Ovary (tissue), 9 donors: ENCODE results near the gene FLACC1. TPM values are rescaled to one million over a fixed set of nuclear protein-coding genes. Genes with fewer than 3 reads are reported as not detected.

Source experiments
- DNase-seq, 5 donors: peaks; one replicate each; pipeline ENCODE4 v3.0.0-alpha.2; 2019 to 2020
- H3K27ac ChIP-seq, 2 donors: fragments of 200-600 bp; one replicate each; pipeline versions ENCODE4 v1.5.1 to v1.8.0; 2019 to 2022
- H3K27me3 ChIP-seq: fragments of 200-600 bp; one replicate; pipeline ENCODE4 v1.8.0; 2022
- H3K36me3 ChIP-seq: fragments of 200-600 bp; sonication (generic); one replicate; pipeline ENCODE4 v1.5.1; 2019
- H3K4me1 ChIP-seq: one replicate; pipeline ENCODE4 v1.8.1; 2013; ENCODE audit warnings: mild to moderate bottlenecking, moderate library complexity; ENCODE audit not compliant: insufficient read depth
- H3K4me3 ChIP-seq: fragments of 200-600 bp; sonication (generic); one replicate; pipeline ENCODE4 v1.5.1; 2017
- H3K9me3 ChIP-seq, 2 donors: fragments of 200-600 bp in 1 of 2; sonication (generic) in 1 of 2; one replicate each; pipeline versions ENCODE4 v1.5.1 to v1.8.1; 2013 to 2019; ENCODE audit warnings: mild to moderate bottlenecking in 1 of 2, moderate library complexity in 1 of 2
- CTCF ChIP-seq, 3 donors: fragments of 450-650 bp in 2 of 3; fragments of 200-600 bp in 1 of 3; IDR thresholded peaks; one replicate each; pipeline versions ENCODE4 v1.5.1 to v1.8.0; 2016 to 2022; ENCODE audit warnings: antibody characterized with exemption in 3 of 3, mild to moderate bottlenecking in 1 of 3
- EP300 ChIP-seq: sonication (generic); formaldehyde crosslinking; IDR thresholded peaks from one replicate; pipeline ENCODE4 v1.6.1; 2017; ENCODE audit warnings: antibody characterized with exemption
- POLR2A ChIP-seq: fragments of 450-650 bp; IDR thresholded peaks from one replicate; pipeline ENCODE4 v1.6.1; 2017; ENCODE audit warnings: antibody characterized with exemption, mild to moderate bottlenecking, moderate library complexity
- WGBS, 3 donors: extraction: QIAGEN DNeasy Blood & Tissue Kit in 1 of 3; methylation state at CpG; one replicate each; pipeline versions ENCODE4 v1.1.5 to v1.1.7; 2013 to 2017; 5-methylcytosine and 5-hydroxymethylcytosine counted together
- intact Hi-C, 4 donors: fragments of 100-400 bp; cut with DNase I; formaldehyde crosslinking; loops; one replicate each; pipeline versions ENCODE4 v1.11.0 to v1.15.1; 2022 to 2023
- polyA plus RNA-seq, 2 donors: library from polyadenylated mRNA; stranded (reverse); fragments of 200-250 nt in 1 of 2; fragments of 350-450 nt in 1 of 2; fragmentation: Illumina TruSeq in 1 of 2; extraction: RNeasy Lipid Tissue Mini Kit (QIAGEN cat#74804) in 1 of 2; gene quantifications; one replicate each; pipeline ENCODE4 v1.2.3, GENCODE V29; 2013 to 2014
- total RNA-seq, 7 donors: library from RNA; depleted of rRNA in 2 of 7; stranded (reverse); fragments of >200 nt in 2 of 7; fragmentation: NEBNext Ultra II Directional in 3 of 7; extraction: Animal tissue kit (Norgen Biotek cat#: 25700) in 3 of 7; gene quantifications; one replicate each; pipeline versions ENCODE4 v1.1.0 to v1.2.4, GENCODE V29; 2016 to 2023
- donor health status: DM: no; HTN: no; CAD: no; lungs with moderate emphysema.
- donor health status: DM: no; HTN: no; CAD: no.
- donor health status: Bipolar disorder and iron deficiency.
- donor health status: DM: yes; HTN: yes; CAD: no.
- donor health status: DM: no; HTN: no; CAD: no.
- donor health status: DM: yes; HTN: yes; CAD: no.

Gene FLACC1
- total and polyA plus RNA-seq, 9 donors: 0.30 to 4.4 (median 0.83) TPM; not detected in 1

DNA sequence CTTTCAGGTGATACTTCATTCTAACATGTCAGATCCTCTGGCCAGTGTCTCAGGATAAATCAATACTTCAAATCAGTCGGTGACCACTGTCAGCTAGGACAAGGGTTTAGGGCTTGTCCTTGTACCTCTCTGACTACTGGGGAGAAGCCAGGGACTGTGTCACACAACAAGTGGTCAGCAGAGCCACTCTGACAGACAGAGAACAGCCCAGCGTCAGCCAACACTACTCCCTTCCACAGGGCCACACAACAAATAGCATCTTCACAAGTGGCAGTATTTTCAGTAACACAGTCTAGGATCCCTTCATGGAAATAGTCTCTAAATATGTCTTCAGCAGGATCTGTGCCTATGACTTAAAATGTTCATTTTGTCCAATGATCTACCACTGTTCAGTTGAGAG lies 14.2 kb downstream of the FLACC1 start:
- Histone ChIP-seq H3K36me3 (no peaks in the 10 kb centered on the region), H3K4me1 (no peaks in the 10 kb centered on the region), H3K27ac (no peak overlapping the region), H3K4me3 (no peak overlapping the region), H3K27me3 (no peaks in the 10 kb centered on the region), H3K9me3 (no peaks in the 10 kb centered on the region)
- no peak for DNase-seq
- intact Hi-C loops: no loop called here
- TF ChIP-seq EP300 (no peak), POLR2A (no peak), CTCF (IDR thresholded peaks at IDR 0.05) (no peak)
- 74 to 85% (median 77%) methylated on average over 2 of the region's 2 CpGs for WGBS, 3 donors

GRCh38 chr2:201329409-201329808 lies 27.7 kb downstream of the FLACC1 start:
- TF ChIP-seq CTCF (IDR thresholded peaks at IDR 0.05): no peak
- TF ChIP-seq POLR2A: no peak
- 49 to 56% (median 54%) methylated on average over 1 of the region's 1 CpG for WGBS, 3 donors
- H3K36me3 ChIP-seq: no peaks in the 10 kb centered on the region
- H3K27me3 ChIP-seq: no peaks in the 10 kb centered on the region
- H3K4me1 ChIP-seq: no peaks in the 10 kb centered on the region
- H3K27ac ChIP-seq: no peak overlapping the region
- no peak for DNase-seq
- no peak overlapping the region for H3K4me3 ChIP-seq
- no peaks in the 10 kb centered on the region for H3K9me3 ChIP-seq
- intact Hi-C loops: no loop called here

- WGBS, 3 donors: 89 to 94% (median 91%) methylated on average over 3 of the region's 3 CpGs
- TF ChIP-seq CTCF (IDR thresholded peaks at IDR 0.05) (no peak), EP300 (no peak), POLR2A (no peak)
- H3K36me3 ChIP-seq: no peaks in the 10 kb centered on the region
- no peak for DNase-seq
- no peak overlapping the region for H3K27ac ChIP-seq
- H3K27me3 ChIP-seq: no peaks in the 10 kb centered on the region
- no peaks in the 10 kb centered on the region for H3K4me1 ChIP-seq
- no peaks in the 10 kb centered on the region for H3K9me3 ChIP-seq
- intact Hi-C loops: no loop called here
- no peak overlapping the region for H3K4me3 ChIP-seq
These were observed 29.5 kb downstream of the FLACC1 start for GRCh38 chr2:201327678-201328077.

GRCh38 chr2:201322772-201323171 lies 34.4 kb downstream of the FLACC1 start:
- no peak for TF ChIP-seq CTCF (IDR thresholded peaks at IDR 0.05)
- no peak for TF ChIP-seq POLR2A
- no peak for TF ChIP-seq EP300
- no peaks in the 10 kb centered on the region for H3K4me1 ChIP-seq
- intact Hi-C loops: no loop called here
- no peaks in the 10 kb centered on the region for H3K9me3 ChIP-seq
- DNase-seq: no peak
- H3K36me3 ChIP-seq: no peaks in the 10 kb centered on the region
- H3K27me3 ChIP-seq: no peaks in the 10 kb centered on the region
- H3K4me3 ChIP-seq: no peak overlapping the region
- H3K27ac ChIP-seq: no peak overlapping the region

- H3K9me3 ChIP-seq: no peaks in the 10 kb centered on the region
- H3K4me3 ChIP-seq: no peak overlapping the region
- H3K36me3 ChIP-seq: no peaks in the 10 kb centered on the region
- H3K27ac ChIP-seq: no peak overlapping the region
- intact Hi-C loops: no loop called here
- no peak for DNase-seq
- no peak for TF ChIP-seq POLR2A
- TF ChIP-seq CTCF (IDR thresholded peaks at IDR 0.05): no peak
- 90 to 96% (median 91%) methylated on average over 4 of the region's 4 CpGs for WGBS, 3 donors
- no peaks in the 10 kb centered on the region for H3K27me3 ChIP-seq
- H3K4me1 ChIP-seq: no peaks in the 10 kb centered on the region
These were observed 36.4 kb downstream of the FLACC1 start for GRCh38 chr2:201320701-201321100.
